ENCODE results near the gene SCGB3A1.

- TF ChIP-seq EZH2phosphoT487 (IDR thresholded peaks at IDR 0.05; ENCODE audit: insufficient read depth, low read depth) (no peak), EZH2 (IDR thresholded peaks at IDR 0.05; ENCODE audit: insufficient read depth, poor library complexity, severe bottlenecking) (no peak)
Measured at GRCh38 chr5:180595046-180595379, 3.7 kb upstream of the SCGB3A1 start.

All from GM23248 (cell line).